Fibroblast of lung (primary cell): Measurements from ENCODE around the gene PRPF8. TPM values are rescaled to one million over a fixed set of nuclear protein-coding genes. Genes with fewer than 3 reads are reported as not detected.
A peak's percentile ranks its signal among the peaks of the same experiment; 100 is the strongest.

Experiments used
- DNase-seq, 2 donors: peaks; one replicate each; pipeline versions ENCODE4 v3.0.0 to v3.0.0-alpha.2; 2010; ENCODE audit warnings: low read depth in 2 of 2
- H2AFZ ChIP-seq: 2 replicates; pipeline ENCODE4 v1.5.1; 2012; ENCODE audit warnings: low read length, control low read depth, inconsistent platforms
- H3K27ac ChIP-seq: 2 replicates; pipeline ENCODE4 v1.5.1; 2011; ENCODE audit warnings: low read length, control low read depth; ENCODE audit not compliant: insufficient read depth
- H3K27me3 ChIP-seq: 2 replicates; pipeline ENCODE4 v1.5.1; 2011; ENCODE audit warnings: mild to moderate bottlenecking, low read length; ENCODE audit not compliant: control insufficient read depth, insufficient read depth
- H3K36me3 ChIP-seq: 2 replicates; pipeline ENCODE4 v1.5.1; 2011; ENCODE audit warnings: low read length; ENCODE audit not compliant: control insufficient read depth, insufficient read depth
- H3K4me1 ChIP-seq: 2 replicates; pipeline ENCODE4 v1.5.1; 2011; ENCODE audit warnings: low read length; ENCODE audit not compliant: control insufficient read depth, insufficient read depth; ENCODE audit errors: extremely low read depth
- H3K4me2 ChIP-seq: 2 replicates; pipeline ENCODE4 v1.5.1; 2011; ENCODE audit warnings: low read length, control low read depth; ENCODE audit not compliant: insufficient read depth; ENCODE audit errors: extremely low read depth
- H3K4me3 ChIP-seq, 4 experiments: fragments of 200-600 bp in 1 of 4; sonication (generic) in 1 of 4; replicated peaks in 1 of 4; 2 replicates each; pipeline ENCODE4 v1.5.1; 2011 to 2016; ENCODE audit warnings: low read length in 4 of 4, low read depth in 3 of 4, mild to moderate bottlenecking in 3 of 4, control low read depth in 2 of 4, inconsistent platforms in 1 of 4, mixed read lengths in 1 of 4; ENCODE audit not compliant: insufficient read depth in 1 of 4; ENCODE audit errors: control extremely low read depth in 1 of 4
- H3K79me2 ChIP-seq: 2 replicates; pipeline ENCODE4 v1.5.1; 2012; ENCODE audit warnings: mild to moderate bottlenecking, low read length, inconsistent platforms; ENCODE audit not compliant: control insufficient read depth, insufficient read depth
- H3K9ac ChIP-seq: 2 replicates; pipeline ENCODE4 v1.5.1; 2011; ENCODE audit warnings: mild to moderate bottlenecking, low read length, control low read depth; ENCODE audit not compliant: insufficient read depth
- H3K9me3 ChIP-seq: 2 replicates; pipeline ENCODE4 v1.5.1; 2012; ENCODE audit warnings: low read depth, low read length; ENCODE audit not compliant: control insufficient read depth, insufficient read depth
- H4K20me1 ChIP-seq: 2 replicates; pipeline ENCODE4 v1.5.1; 2011; ENCODE audit warnings: low read length; ENCODE audit not compliant: control insufficient read depth, insufficient read depth; ENCODE audit errors: extremely low read depth
- CTCF ChIP-seq, 2 donors: IDR thresholded peaks in 1 of 2; conservative IDR thresholded peaks in 1 of 2; 1 replicate in 1 of 2; 2 replicates in 1 of 2; pipeline ENCODE4 v1.5.1; 2011 to 2012; ENCODE audit warnings: low read length in 2 of 2, control low read depth in 1 of 2, inconsistent platforms in 1 of 2, low read depth in 1 of 2, mild to moderate bottlenecking in 1 of 2
- EZH2 ChIP-seq: IDR thresholded peaks from 2 replicates; pipeline ENCODE4 v1.5.1; 2012; ENCODE audit warnings: low read length, control low read depth, mild to moderate bottlenecking; ENCODE audit errors: missing control alignments
- polyA plus RNA-seq, 2 donors: library from polyadenylated mRNA; depleted of rRNA in 1 of 2; stranded (reverse) in 1 of 2; unstranded in 1 of 2; fragments of >200 nt; gene quantifications; 2 replicates each; pipeline ENCODE4 v1.2.1, GENCODE V29; 2011 to 2012; ENCODE audit warnings: missing spikeins in 1 of 2
- total RNA-seq: library from RNA; depleted of rRNA; stranded (reverse); fragments of >200 nt; gene quantifications from 2 replicates; pipeline ENCODE4 v1.2.1, GENCODE V29; 2014

PRPF8 gene
- total and polyA plus RNA-seq, 2 donors (not counting 1 experiment from before 2014, with no cell fraction given) = 88.9 to 122 TPM

- H3K4me1 ChIP-seq = peaks cover 19% of the 10 kb centered on the region
- H4K20me1 ChIP-seq = no peaks in the 10 kb centered on the region
- peak overlapping the region in 1 of 4 experiments; percentile 42 for H3K4me3 ChIP-seq
- H3K9me3 ChIP-seq = no peaks in the 10 kb centered on the region
- H2AFZ ChIP-seq = peak overlapping the region; percentile 21
- DNase-seq = peak in 1 of 2 donors; percentile 28
- H3K79me2 ChIP-seq = no peaks in the 10 kb centered on the region
- TF ChIP-seq EZH2 (no peak), CTCF (conservative IDR thresholded peaks at IDR 0.05 in 1 of 2, IDR thresholded peaks at IDR 0.05 in 1 of 2; ENCODE audit: low read depth in 1 of 2, low read length in 2 of 2) (no peak)
- peak overlapping the region; percentile 23 for H3K4me2 ChIP-seq
- peak overlapping the region; percentile 47 for H3K27ac ChIP-seq
- no peaks in the 10 kb centered on the region for H3K36me3 ChIP-seq
- no peaks in the 10 kb centered on the region for H3K27me3 ChIP-seq
- H3K9ac ChIP-seq = peak overlapping the region; percentile 7
Observed at GRCh38 chr17:1643999-1644492, 40.6 kb downstream of the PRPF8 start.

- Histone ChIP-seq H3K4me1 (peaks cover 19% of the 10 kb centered on the region), H3K36me3 (no peaks in the 10 kb centered on the region), H2AFZ (peak overlapping the region; percentile 23), H3K27me3 (no peaks in the 10 kb centered on the region), H3K27ac (no peak overlapping the region), H4K20me1 (no peaks in the 10 kb centered on the region), H3K9me3 (no peaks in the 10 kb centered on the region), H3K9ac (peak overlapping the region; percentile 7), H3K4me2 (peak overlapping the region; percentile 68), H3K79me2 (no peaks in the 10 kb centered on the region), H3K4me3 (peak overlapping the region in 2 of 4 experiments; percentile 38 to 42)
- TF ChIP-seq CTCF (conservative IDR thresholded peaks at IDR 0.05 in 1 of 2, IDR thresholded peaks at IDR 0.05 in 1 of 2; ENCODE audit: low read depth in 1 of 2, low read length in 2 of 2) (peak in 1 of 2 donors; percentile 8), EZH2 (no peak)
- DNase-seq = no peak
Observed at GRCh38 chr17:1643293-1643998, 41.2 kb downstream of the PRPF8 start.

- no peak for DNase-seq
- H3K9ac ChIP-seq = no peak overlapping the region
- H2AFZ ChIP-seq = no peak overlapping the region
- H3K27ac ChIP-seq = no peak overlapping the region
- no peak overlapping the region for H3K4me3 ChIP-seq
- H3K27me3 ChIP-seq = no peaks in the 10 kb centered on the region
- peaks cover 11% of the 10 kb centered on the region for H3K4me1 ChIP-seq
- no peaks in the 10 kb centered on the region for H3K9me3 ChIP-seq
- H3K79me2 ChIP-seq = no peaks in the 10 kb centered on the region
- no peaks in the 10 kb centered on the region for H3K36me3 ChIP-seq
- no peak overlapping the region for H3K4me2 ChIP-seq
- TF ChIP-seq CTCF (conservative IDR thresholded peaks at IDR 0.05 in 1 of 2, IDR thresholded peaks at IDR 0.05 in 1 of 2; ENCODE audit: low read depth in 1 of 2, low read length in 2 of 2) = no peak
- TF ChIP-seq EZH2 = no peak
- no peaks in the 10 kb centered on the region for H4K20me1 ChIP-seq
Observed at GRCh38 chr17:1641065-1641403, 43.6 kb downstream of the PRPF8 start.
